AG10803 (cell line): ENCODE measurements around the gene ATP5ME.
A peak's percentile ranks its signal among the peaks of the same experiment; 100 is the strongest.

Experiments
- DNase-seq: peaks from one replicate; pipeline ENCODE4 v3.0.0; 2010; ENCODE audit warnings: low read depth
- H3K4me3 ChIP-seq: 2 replicates; pipeline ENCODE4 v1.5.1; 2011; ENCODE audit warnings: mild to moderate bottlenecking, low read length, control low read depth
- TF ChIP-seq, protein P1 (sequence below): conservative IDR thresholded peaks from 2 replicates; pipeline ENCODE4 v1.5.1; 2011; ENCODE audit warnings: mild to moderate bottlenecking, low read length, control low read depth, inconsistent platforms

The ATP5ME gene, protein sequence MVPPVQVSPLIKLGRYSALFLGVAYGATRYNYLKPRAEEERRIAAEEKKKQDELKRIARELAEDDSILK

DNA sequence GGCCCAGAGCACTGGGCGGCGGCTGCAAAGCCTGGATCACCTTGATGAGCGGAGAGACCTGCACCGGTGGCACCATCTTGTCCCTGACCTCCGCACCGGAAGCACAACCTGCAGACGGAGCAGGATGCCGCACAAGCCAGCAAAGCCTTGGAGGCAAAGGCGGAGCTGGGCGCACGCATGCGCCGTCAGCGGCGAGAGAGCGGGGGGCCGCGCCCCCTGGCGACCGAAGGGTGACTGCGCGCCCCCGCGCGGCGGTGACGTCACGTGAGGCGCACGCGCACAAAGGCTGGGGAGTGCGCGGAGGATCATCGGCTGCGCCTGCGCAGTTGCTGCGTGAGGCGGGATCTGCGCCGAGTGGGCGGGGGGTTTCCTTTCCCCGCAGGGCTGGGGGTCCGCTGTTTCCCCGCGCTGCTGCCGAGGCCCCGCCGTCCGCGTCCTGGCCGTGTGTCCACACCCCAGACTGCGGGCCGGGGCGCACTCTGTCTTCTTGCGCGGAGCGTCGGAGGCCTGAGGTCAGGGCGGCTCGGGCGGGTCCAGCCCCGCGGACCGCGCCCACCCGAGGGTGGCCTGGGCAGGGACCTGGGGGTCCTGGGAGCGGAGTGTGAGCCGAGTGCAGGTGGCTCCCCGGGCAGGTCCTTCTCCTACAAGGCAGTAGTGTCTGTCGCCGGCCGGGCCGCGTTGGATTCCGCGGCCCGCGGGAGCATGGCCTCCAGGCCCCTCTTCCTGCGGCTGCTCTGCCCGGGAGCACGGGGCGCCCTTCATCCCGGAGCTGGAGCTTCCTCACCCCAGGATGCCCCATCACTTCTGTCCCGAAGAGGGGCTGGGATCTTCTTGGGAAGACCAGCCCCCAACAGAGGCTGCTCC is at the start of gene ATP5ME, which contains the start of gene MYL5:
Gene ATP5ME (minus strand): TSS at position 105 of the 864 bp plus-strand sequence. CDS start 29 bp downstream, at position 76.
Gene MYL5 (plus strand): TSS at position 371 of the 864 bp plus-strand sequence. CDS start 3,485 bp downstream, outside the sequence.
- peak within 1 kb of the TSS; percentile 78 for H3K4me3 ChIP-seq
- TF ChIP-seq, protein P1, sequence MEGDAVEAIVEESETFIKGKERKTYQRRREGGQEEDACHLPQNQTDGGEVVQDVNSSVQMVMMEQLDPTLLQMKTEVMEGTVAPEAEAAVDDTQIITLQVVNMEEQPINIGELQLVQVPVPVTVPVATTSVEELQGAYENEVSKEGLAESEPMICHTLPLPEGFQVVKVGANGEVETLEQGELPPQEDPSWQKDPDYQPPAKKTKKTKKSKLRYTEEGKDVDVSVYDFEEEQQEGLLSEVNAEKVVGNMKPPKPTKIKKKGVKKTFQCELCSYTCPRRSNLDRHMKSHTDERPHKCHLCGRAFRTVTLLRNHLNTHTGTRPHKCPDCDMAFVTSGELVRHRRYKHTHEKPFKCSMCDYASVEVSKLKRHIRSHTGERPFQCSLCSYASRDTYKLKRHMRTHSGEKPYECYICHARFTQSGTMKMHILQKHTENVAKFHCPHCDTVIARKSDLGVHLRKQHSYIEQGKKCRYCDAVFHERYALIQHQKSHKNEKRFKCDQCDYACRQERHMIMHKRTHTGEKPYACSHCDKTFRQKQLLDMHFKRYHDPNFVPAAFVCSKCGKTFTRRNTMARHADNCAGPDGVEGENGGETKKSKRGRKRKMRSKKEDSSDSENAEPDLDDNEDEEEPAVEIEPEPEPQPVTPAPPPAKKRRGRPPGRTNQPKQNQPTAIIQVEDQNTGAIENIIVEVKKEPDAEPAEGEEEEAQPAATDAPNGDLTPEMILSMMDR = peak; percentile 62
- DNase-seq = peak; percentile 93

DNA sequence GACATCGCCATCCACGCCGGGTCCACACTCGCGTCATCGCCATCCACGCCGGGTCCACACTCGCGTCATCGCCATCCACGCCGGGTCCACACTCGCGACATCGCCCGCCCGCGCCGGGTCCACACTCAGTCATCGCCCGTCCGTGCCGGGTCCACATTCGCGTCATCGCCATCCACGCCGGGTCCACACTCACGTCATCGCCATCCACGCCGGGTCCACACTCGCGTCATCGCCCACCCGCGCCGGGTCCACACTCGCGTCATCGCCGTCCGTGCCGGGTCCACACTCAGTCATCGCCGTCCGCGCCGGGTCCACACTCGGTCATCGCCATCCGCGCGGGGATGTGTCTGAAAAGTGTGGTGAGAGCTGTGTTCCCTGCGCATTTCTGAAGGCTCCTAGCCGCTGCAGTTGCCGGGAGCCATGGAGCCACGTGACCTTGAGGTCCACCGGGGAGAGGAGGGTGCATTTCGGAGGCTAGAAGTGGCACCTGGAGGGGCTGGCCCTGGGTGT is 48.8 kb upstream of the ATP5ME start:
- no peak for DNase-seq
- TF ChIP-seq, protein P1 = no peak
- no peak overlapping the region for H3K4me3 ChIP-seq

DNA sequence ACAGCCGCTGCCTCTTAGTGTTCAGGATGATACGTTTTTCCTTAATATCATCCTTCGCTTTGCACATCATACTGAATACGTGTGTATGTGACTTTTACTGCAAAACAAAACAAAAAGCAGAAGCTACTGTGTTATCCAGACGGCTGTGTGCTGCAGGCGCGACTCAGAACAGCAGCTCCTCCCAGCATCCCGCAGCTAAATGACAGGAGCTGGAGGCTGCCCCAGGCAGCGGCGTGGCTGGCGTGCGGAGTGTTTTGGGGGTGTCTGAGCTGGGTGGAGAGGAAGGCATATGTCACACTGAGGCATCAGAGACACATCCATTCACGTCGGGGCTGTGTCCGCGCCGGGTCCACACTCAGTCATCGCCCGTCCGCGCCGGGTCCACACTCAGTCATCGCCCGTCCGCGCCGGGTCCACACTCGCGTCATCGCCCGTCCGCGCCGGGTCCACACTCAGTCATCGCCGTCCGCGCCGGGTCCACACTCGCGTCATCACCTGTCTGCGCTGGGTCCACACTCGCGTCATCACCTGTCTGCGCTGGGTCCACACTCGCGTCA is 48.2 kb upstream of the ATP5ME start:
- TF ChIP-seq, protein P1 = no peak
- H3K4me3 ChIP-seq = no peak overlapping the region

DNA sequence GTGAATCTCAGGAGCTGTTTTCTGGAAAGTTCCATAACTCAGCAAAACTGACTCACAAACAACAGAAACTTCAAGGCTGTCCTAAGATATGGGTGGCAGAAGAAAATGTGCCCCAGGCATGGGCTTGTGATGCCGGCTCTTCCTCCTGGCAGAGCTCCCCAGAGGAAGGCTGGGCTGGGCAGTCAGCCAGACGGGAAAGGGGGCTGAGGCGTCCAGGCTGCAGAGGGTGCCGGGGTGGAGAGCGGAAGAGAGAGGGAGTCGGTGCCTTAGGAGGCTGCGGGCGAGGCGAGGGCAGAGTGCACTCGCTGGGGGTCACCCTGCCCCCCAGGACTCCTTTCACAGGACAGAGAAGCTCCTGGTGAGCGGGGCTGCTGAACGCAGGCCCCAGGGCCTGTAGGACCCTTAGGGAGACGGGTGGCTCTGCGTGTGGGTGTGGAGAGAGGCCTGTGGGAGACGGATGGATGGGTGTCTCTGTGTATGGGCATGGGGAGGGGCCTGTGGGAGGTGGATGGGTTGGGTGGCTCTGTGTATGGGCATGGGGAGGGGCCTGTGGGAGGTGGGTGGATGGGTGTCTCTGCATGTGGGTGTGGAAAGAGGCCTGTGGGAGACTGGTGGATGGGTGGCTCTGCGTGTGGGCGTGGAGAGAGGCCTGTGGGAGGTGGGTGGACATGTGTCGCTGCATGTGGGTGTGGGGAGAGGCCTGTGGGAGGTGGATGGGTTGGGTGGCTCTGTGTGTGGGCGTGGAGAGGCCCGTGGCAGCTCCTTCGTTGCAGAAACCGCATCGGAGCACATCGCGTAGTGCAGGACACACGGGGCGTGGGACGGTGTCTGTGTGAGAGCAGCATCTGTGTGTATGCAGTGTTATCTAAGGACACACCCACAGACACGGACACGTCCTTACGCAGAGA is 47.4 kb upstream of the ATP5ME start:
- TF ChIP-seq, protein P1 = no peak
- peak; percentile 31 for DNase-seq
- no peak overlapping the region for H3K4me3 ChIP-seq

More for the DNA sequence above, 48.2 kb upstream of the ATP5ME start:
- no peak for DNase-seq

DNA sequence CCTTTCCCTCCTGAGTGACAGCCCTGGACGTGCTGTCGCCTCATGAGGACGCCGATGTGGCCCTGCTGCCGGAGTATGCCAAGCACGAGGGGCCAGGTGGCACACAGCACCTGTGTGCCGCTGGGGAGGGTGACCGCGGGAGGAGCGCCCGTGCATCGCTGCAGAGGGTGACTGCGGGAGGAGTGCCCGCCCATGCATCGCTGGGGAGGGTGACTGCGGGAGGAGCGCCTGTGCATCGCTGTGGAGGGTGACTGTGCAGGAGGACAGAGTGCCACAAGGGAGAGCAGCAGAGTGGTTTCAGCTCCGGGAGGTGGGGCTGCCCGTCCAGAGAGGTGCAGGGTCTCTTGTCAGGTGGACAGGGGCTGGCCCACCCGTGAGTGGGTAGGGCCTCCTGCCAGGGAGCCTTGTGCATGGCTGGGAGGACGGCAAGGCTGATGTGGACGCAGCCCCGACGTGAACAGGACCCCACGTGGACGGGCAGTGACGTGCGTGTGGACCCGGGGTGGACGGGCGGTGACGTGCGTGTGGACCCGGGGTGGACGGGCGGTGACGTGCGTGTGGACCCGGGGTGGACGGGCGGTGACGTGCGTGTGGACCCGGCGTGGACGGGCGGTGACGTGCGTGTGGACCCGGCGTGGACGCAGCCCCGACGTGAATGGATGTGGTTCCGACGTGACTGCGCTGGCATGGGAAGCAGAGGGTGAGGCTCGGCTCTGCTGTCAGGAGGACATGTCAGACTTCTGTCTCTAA is 46.2 kb upstream of the ATP5ME start:
- TF ChIP-seq, protein P1 = no peak
- no peak overlapping the region for H3K4me3 ChIP-seq
- no peak for DNase-seq

DNA sequence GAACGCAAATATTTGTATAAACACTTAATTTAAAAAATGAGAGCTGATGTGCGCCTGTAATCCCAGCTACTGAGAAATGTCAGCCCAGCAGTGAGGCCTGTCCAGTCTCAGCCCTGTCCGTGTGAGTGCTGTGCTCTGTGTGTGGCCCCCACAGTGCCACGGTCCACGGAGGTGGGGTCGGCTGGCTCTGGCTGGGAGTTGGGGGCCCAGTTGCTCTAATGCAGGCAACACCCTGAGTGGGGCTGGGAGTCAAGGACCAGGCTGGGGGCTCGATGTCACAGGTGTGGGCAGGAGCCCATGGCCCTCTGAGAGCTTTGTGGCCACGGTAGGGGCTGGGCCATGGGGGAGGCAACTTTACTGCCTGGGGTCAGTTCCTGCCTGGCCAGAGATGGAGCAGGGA is 44.4 kb upstream of the ATP5ME start:
- TF ChIP-seq, protein P1 = no peak
- H3K4me3 ChIP-seq = no peak overlapping the region

More for the DNA sequence above, 44.4 kb upstream of the ATP5ME start:
- DNase-seq = no peak
